ENCODE results near the gene SPRYD3. TPM values are rescaled to one million over a fixed set of nuclear protein-coding genes. Genes with fewer than 3 reads are reported as not detected.

SPRYD3 gene
- total and polyA plus RNA-seq, 2 experiments from 2014 or later: 48.7 to 54.7 TPM

- in situ Hi-C loops (cut with MboI): no loop called here
- WGBS, 2 experiments (ENCODE audit: low coverage in 1 of 2, low lambda C conversion rate in 2 of 2, missing lambda C conversion rate in 2 of 2): 77 to 81% methylated on average over 27 to 35 of the region's 35 CpGs
- H3K4me3 ChIP-seq: no peak overlapping the region
- H3K9me3 ChIP-seq (ENCODE audit: low read depth): no peaks in the 10 kb centered on the region
- no peaks in the 10 kb centered on the region for H3K9me2 ChIP-seq (ENCODE audit: insufficient read depth)
- no peak overlapping the region for H3K27ac ChIP-seq
- peaks cover 31% of the 10 kb centered on the region for H3F3A ChIP-seq (ENCODE audit: insufficient read depth)
- no peak overlapping the region for H3K9ac ChIP-seq
- peaks cover 30% of the 10 kb centered on the region for H3K4me1 ChIP-seq (ENCODE audit: insufficient read depth)
- DNase-seq: no peak
- H3K36me3 ChIP-seq (ENCODE audit: low read depth): peaks cover 4% of the 10 kb centered on the region; the same call in 1 of the 2 replicates
- no peaks in the 10 kb centered on the region for H4K20me1 ChIP-seq (ENCODE audit: insufficient read depth)
- TF ChIP-seq EZH2 (IDR thresholded peaks at IDR 0.05; ENCODE audit: insufficient read depth, poor library complexity, severe bottlenecking) (no peak), EZH2phosphoT487 (IDR thresholded peaks at IDR 0.05; ENCODE audit: insufficient read depth, low read depth) (no peak)
- no peak overlapping the region for H2AFZ ChIP-seq
- H3K4me2 ChIP-seq (ENCODE audit: unreplicated experiment): no peak overlapping the region
- no peaks in the 10 kb centered on the region for H3K27me3 ChIP-seq (replicated peaks; ENCODE audit: insufficient read depth)
- H3K79me2 ChIP-seq (ENCODE audit: insufficient read depth): no peaks in the 10 kb centered on the region
Measured at GRCh38 chr12:53058674-53059433, 20.3 kb downstream of the SPRYD3 start.

- Histone ChIP-seq H3K9me3 (ENCODE audit: low read depth) (no peaks in the 10 kb centered on the region), H3K27me3 (replicated peaks; ENCODE audit: insufficient read depth) (no peaks in the 10 kb centered on the region), H4K20me1 (ENCODE audit: insufficient read depth) (no peaks in the 10 kb centered on the region), H3K36me3 (ENCODE audit: low read depth) (no peaks in the 10 kb centered on the region; the same call in 1 of the 2 replicates), H2AFZ (no peak overlapping the region), H3K4me3 (no peak overlapping the region), H3K4me1 (ENCODE audit: insufficient read depth) (peaks cover 33% of the 10 kb centered on the region), H3K79me2 (ENCODE audit: insufficient read depth) (no peaks in the 10 kb centered on the region), H3K4me2 (ENCODE audit: unreplicated experiment) (no peak overlapping the region), H3K9ac (no peak overlapping the region), H3K9me2 (ENCODE audit: insufficient read depth) (no peaks in the 10 kb centered on the region), H3K27ac (no peak overlapping the region), H3F3A (ENCODE audit: insufficient read depth) (peaks cover 23% of the 10 kb centered on the region)
- TF ChIP-seq EZH2 (IDR thresholded peaks at IDR 0.05; ENCODE audit: insufficient read depth, poor library complexity, severe bottlenecking) (no peak), EZH2phosphoT487 (IDR thresholded peaks at IDR 0.05; ENCODE audit: insufficient read depth, low read depth) (no peak)
- 80 to 84% methylated on average over 12 to 13 of the region's 13 CpGs for WGBS, 2 experiments (ENCODE audit: low coverage in 1 of 2, low lambda C conversion rate in 2 of 2, missing lambda C conversion rate in 2 of 2)
- DNase-seq: no peak
- in situ Hi-C loops (cut with MboI): no loop called here
Measured at GRCh38 chr12:53057816-53058500, 21.2 kb downstream of the SPRYD3 start.

GRCh38 chr12:53056901-53057300 is 22.3 kb downstream of the SPRYD3 start:
- no peak for DNase-seq
- Histone ChIP-seq H3K27ac (peak overlapping the region; percentile 31; the same call in 1 of the 2 replicates), H3K27me3 (replicated peaks; ENCODE audit: insufficient read depth) (no peaks in the 10 kb centered on the region), H3K9me2 (ENCODE audit: insufficient read depth) (no peaks in the 10 kb centered on the region), H3K4me2 (ENCODE audit: unreplicated experiment) (no peak overlapping the region), H3K4me1 (ENCODE audit: insufficient read depth) (peaks cover 42% of the 10 kb centered on the region), H3K79me2 (ENCODE audit: insufficient read depth) (peaks cover 6% of the 10 kb centered on the region), H3K9me3 (ENCODE audit: low read depth) (no peaks in the 10 kb centered on the region), H3F3A (ENCODE audit: insufficient read depth) (peaks cover 22% of the 10 kb centered on the region), H4K20me1 (ENCODE audit: insufficient read depth) (no peaks in the 10 kb centered on the region), H3K9ac (no peak overlapping the region), H3K36me3 (ENCODE audit: low read depth) (no peaks in the 10 kb centered on the region), H3K4me3 (no peak overlapping the region), H2AFZ (no peak overlapping the region)
- TF ChIP-seq EZH2phosphoT487 (IDR thresholded peaks at IDR 0.05; ENCODE audit: insufficient read depth, low read depth) (no peak), EZH2 (IDR thresholded peaks at IDR 0.05; ENCODE audit: insufficient read depth, poor library complexity, severe bottlenecking) (no peak)
- in situ Hi-C loops (cut with MboI): no loop called here
- 96 to 97% methylated on average over 7 of the region's 7 CpGs for WGBS, 2 experiments (ENCODE audit: low coverage in 1 of 2, low lambda C conversion rate in 2 of 2, missing lambda C conversion rate in 2 of 2)

- Histone ChIP-seq H3K9me3 (ENCODE audit: low read depth) (no peaks in the 10 kb centered on the region), H3K27ac (peak overlapping the region; percentile 31; the same call in 1 of the 2 replicates), H4K20me1 (ENCODE audit: insufficient read depth) (no peaks in the 10 kb centered on the region), H3K4me1 (ENCODE audit: insufficient read depth) (peaks cover 48% of the 10 kb centered on the region), H3F3A (ENCODE audit: insufficient read depth) (peaks cover 22% of the 10 kb centered on the region), H3K36me3 (ENCODE audit: low read depth) (no peaks in the 10 kb centered on the region), H3K27me3 (replicated peaks; ENCODE audit: insufficient read depth) (no peaks in the 10 kb centered on the region), H3K79me2 (ENCODE audit: insufficient read depth) (peaks cover 11% of the 10 kb centered on the region), H2AFZ (no peak overlapping the region), H3K4me2 (ENCODE audit: unreplicated experiment) (no peak overlapping the region), H3K4me3 (no peak overlapping the region), H3K9ac (no peak overlapping the region), H3K9me2 (ENCODE audit: insufficient read depth) (no peaks in the 10 kb centered on the region)
- in situ Hi-C loops (cut with MboI): no loop called here
- TF ChIP-seq EZH2phosphoT487 (IDR thresholded peaks at IDR 0.05; ENCODE audit: insufficient read depth, low read depth) (no peak), EZH2 (IDR thresholded peaks at IDR 0.05; ENCODE audit: insufficient read depth, poor library complexity, severe bottlenecking) (no peak)
- 51 to 54% methylated on average over 5 of the region's 5 CpGs for WGBS, 2 experiments (ENCODE audit: low coverage in 1 of 2, low lambda C conversion rate in 2 of 2, missing lambda C conversion rate in 2 of 2)
- DNase-seq: peak; percentile 64
Measured at GRCh38 chr12:53056296-53056695, 22.9 kb downstream of the SPRYD3 start.

All from GM23248 (cell line).